Measurements from ENCODE around the gene BMPR1A.

DNA sequence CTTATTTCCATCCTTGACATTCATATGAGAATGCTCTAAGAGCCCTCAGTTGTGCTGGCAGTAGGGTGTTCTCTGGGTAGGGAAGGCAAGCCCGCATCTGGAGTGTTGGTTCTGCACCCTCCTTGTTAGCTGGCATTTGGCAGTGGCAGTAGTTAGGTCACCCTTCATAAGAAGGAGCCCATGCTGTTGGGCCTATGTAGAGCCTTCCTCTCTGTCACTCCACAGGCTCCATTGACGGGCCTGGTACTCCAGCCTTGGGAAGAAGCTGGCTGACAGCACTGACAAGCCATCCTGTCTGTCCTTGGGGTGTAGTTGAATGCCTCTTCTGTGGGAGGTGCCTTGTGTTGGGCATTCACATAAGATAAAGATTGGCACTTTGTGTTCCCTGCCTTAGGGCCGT lies 89.7 kb downstream of the BMPR1A start:
- TF ChIP-seq, protein P1, sequence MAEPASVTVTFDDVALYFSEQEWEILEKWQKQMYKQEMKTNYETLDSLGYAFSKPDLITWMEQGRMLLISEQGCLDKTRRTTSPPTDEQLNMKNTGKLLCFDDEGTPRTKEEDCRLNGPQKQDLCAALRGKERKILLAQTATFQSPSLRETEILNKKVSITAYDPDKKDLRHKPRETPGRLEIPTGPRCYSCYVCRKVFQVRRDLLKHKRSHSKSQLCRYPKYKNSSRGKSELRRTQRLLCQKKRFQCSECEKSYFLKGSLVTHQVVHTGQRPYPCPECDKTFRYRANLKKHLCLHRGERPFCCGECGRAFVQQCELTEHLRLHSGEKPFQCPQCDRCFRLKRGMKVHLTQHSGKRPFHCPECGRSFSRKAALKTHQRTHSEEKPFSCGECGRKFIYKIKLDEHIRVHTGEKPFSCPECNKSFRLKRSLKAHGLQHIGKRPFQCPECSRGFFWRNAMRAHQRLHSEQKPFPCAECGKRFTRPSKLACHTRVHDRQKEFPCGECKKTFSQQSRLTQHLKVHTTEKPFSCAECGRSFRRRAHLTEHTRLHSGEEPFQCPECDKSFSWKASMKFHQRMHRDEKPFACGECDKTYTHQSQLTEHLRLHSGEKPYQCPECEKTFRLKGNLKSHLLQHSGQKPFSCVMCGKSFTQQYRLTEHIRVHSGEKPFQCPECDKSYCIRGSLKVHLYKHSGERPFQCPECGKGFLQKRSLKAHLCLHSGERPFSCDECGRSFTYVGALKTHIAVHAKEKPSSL (CRISPR knock-in tag; conservative IDR thresholded peaks at IDR 0.05), result no peak
- TF ChIP-seq, protein P2, sequence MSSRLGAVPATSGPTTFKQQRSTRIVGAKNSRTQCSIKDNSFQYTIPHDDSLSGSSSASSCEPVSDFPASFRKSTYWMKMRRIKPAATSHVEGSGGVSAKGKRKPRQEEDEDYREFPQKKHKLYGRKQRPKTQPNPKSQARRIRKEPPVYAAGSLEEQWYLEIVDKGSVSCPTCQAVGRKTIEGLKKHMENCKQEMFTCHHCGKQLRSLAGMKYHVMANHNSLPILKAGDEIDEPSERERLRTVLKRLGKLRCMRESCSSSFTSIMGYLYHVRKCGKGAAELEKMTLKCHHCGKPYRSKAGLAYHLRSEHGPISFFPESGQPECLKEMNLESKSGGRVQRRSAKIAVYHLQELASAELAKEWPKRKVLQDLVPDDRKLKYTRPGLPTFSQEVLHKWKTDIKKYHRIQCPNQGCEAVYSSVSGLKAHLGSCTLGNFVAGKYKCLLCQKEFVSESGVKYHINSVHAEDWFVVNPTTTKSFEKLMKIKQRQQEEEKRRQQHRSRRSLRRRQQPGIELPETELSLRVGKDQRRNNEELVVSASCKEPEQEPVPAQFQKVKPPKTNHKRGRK (CRISPR knock-in tag; IDR thresholded peaks at IDR 0.05; ENCODE audit: borderline replicate concordance), result no peak
- TF ChIP-seq, protein P3, sequence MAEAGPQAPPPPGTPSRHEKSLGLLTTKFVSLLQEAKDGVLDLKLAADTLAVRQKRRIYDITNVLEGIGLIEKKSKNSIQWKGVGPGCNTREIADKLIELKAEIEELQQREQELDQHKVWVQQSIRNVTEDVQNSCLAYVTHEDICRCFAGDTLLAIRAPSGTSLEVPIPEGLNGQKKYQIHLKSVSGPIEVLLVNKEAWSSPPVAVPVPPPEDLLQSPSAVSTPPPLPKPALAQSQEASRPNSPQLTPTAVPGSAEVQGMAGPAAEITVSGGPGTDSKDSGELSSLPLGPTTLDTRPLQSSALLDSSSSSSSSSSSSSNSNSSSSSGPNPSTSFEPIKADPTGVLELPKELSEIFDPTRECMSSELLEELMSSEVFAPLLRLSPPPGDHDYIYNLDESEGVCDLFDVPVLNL (CRISPR knock-in tag; IDR thresholded peaks at IDR 0.05; ENCODE audit: borderline replicate concordance, low read depth), result no peak
